ENCODE measurements around the gene HDHD3. TPM values are rescaled to one million over a fixed set of nuclear protein-coding genes. Genes with fewer than 3 reads are reported as not detected.

The HDHD3 gene
- total RNA-seq, 1 donor, result 7.2 TPM

GRCh38 chr9:113399646-113400200, 22.9 kb upstream of the HDHD3 start:
- Histone ChIP-seq H3K79me2 (ENCODE audit: insufficient read depth, low read length) (peaks cover 19% of the 10 kb centered on the region), H3K4me2 (ENCODE audit: insufficient read depth, low read length) (peak overlapping the region; percentile 85), H3K27ac (ENCODE audit: low read depth, low read length) (no peak overlapping the region), H2AFZ (ENCODE audit: low read length) (no peak overlapping the region), H3K4me1 (ENCODE audit: insufficient read depth, low read length) (peaks cover 22% of the 10 kb centered on the region), H3K27me3 (ENCODE audit: insufficient read depth, low read length) (no peaks in the 10 kb centered on the region), H3K36me3 (ENCODE audit: insufficient read depth, low read length) (no peaks in the 10 kb centered on the region), H3K4me3 (ENCODE audit: insufficient read depth, low read length) (no peak overlapping the region), H3K9me3 (ENCODE audit: low read depth, low read length) (no peaks in the 10 kb centered on the region), H4K20me1 (ENCODE audit: insufficient read depth, low read length) (peaks cover 5% of the 10 kb centered on the region)
- no peak for TF ChIP-seq CTCF (IDR thresholded peaks at IDR 0.05; ENCODE audit: extremely low read depth, low read depth, low read length)
- no peak for DNase-seq (ENCODE audit: insufficient read length, low spot score, missing footprints)

- Histone ChIP-seq H3K4me2 (ENCODE audit: insufficient read depth, low read length) (peak overlapping the region; percentile 13), H3K4me3 (ENCODE audit: insufficient read depth, low read length) (no peak overlapping the region), H4K20me1 (ENCODE audit: insufficient read depth, low read length) (peaks cover 5% of the 10 kb centered on the region), H3K4me1 (ENCODE audit: insufficient read depth, low read length) (peaks cover 22% of the 10 kb centered on the region), H3K27me3 (ENCODE audit: insufficient read depth, low read length) (no peaks in the 10 kb centered on the region), H3K79me2 (ENCODE audit: insufficient read depth, low read length) (peaks cover 19% of the 10 kb centered on the region), H3K9me3 (ENCODE audit: low read depth, low read length) (no peaks in the 10 kb centered on the region), H3K27ac (ENCODE audit: low read depth, low read length) (no peak overlapping the region), H3K36me3 (ENCODE audit: insufficient read depth, low read length) (no peaks in the 10 kb centered on the region), H2AFZ (ENCODE audit: low read length) (no peak overlapping the region)
- TF ChIP-seq CTCF (IDR thresholded peaks at IDR 0.05; ENCODE audit: extremely low read depth, low read depth, low read length), result no peak
- no peak for DNase-seq (ENCODE audit: insufficient read length, low spot score, missing footprints)
Measured at GRCh38 chr9:113398796-113399195, 22.0 kb upstream of the HDHD3 start.

GRCh38 chr9:113397203-113397631, 20.4 kb upstream of the HDHD3 start:
- Histone ChIP-seq H3K36me3 (ENCODE audit: insufficient read depth, low read length) (no peaks in the 10 kb centered on the region), H3K27ac (ENCODE audit: low read depth, low read length) (no peak overlapping the region)
- DNase-seq (ENCODE audit: insufficient read length, low spot score, missing footprints), result no peak

More at GRCh38 chr9:113397203-113397631, 20.4 kb upstream of the HDHD3 start:
- Histone ChIP-seq H3K9me3 (ENCODE audit: low read depth, low read length) (no peaks in the 10 kb centered on the region), H3K4me1 (ENCODE audit: insufficient read depth, low read length) (peaks cover 22% of the 10 kb centered on the region), H4K20me1 (ENCODE audit: insufficient read depth, low read length) (peaks cover 5% of the 10 kb centered on the region), H3K27me3 (ENCODE audit: insufficient read depth, low read length) (no peaks in the 10 kb centered on the region), H3K4me3 (ENCODE audit: insufficient read depth, low read length) (no peak overlapping the region), H3K4me2 (ENCODE audit: insufficient read depth, low read length) (no peak overlapping the region), H2AFZ (ENCODE audit: low read length) (no peak overlapping the region), H3K79me2 (ENCODE audit: insufficient read depth, low read length) (peaks cover 19% of the 10 kb centered on the region)
- TF ChIP-seq CTCF (IDR thresholded peaks at IDR 0.05; ENCODE audit: extremely low read depth, low read depth, low read length), result no peak

All from osteoblast (primary cell).